HCT116 (cell line): ENCODE measurements around the gene EIF3L. TPM values are rescaled to one million over a fixed set of nuclear protein-coding genes. Genes with fewer than 3 reads are reported as not detected.
A peak's percentile ranks its signal among the peaks of the same experiment; 100 is the strongest.

Experiments used
- ATAC-seq: fragments of 200-7000 bp; cut with Tn5 transposase; 2 replicates; pipeline ENCODE4 v1.9.1; 2020; ENCODE audit warnings: mild to moderate bottlenecking, moderate library complexity
- BruUV-seq: library from RNA; stranded (reverse); fragments of 400-500 nt; replicated peaks from 2 replicates; lab custom pipeline; 2021; lab: Mats Ljungman, UMichigan
- CTCF ChIA-PET: fragments of 300-600 bp; sonication (Branson Sonifier 250); formaldehyde crosslinking; loops from one replicate; lab custom pipeline; 2021; ENCODE audit warnings: antibody characterized with exemption; lab: Charles Lee
- POLR2A ChIA-PET: fragments of 300-600, 350-600 bp; sonication (Branson Sonifier 250); formaldehyde crosslinking; loops from one replicate; lab custom pipeline; 2021; ENCODE audit warnings: antibody characterized with exemption; lab: Charles Lee
- RAD21 ChIA-PET, 2 experiments: fragments of 300-600 bp; sonication (Branson Sonifier 250); formaldehyde crosslinking; loops; one replicate each; lab custom pipeline; 2023; ENCODE audit warnings: low total read pairs in 2 of 2; ENCODE audit not compliant: uncharacterized antibody in 2 of 2, unreplicated experiment in 2 of 2, low non-redundant PET in 1 of 2; lab: Charles Lee
- DNase-seq: peaks from one replicate; pipeline ENCODE4 v3.0.0-alpha.2; 2010; ENCODE audit warnings: low read depth, low spot score
- H2AFZ ChIP-seq: fragments of 200-600 bp; shearing (Covaris generic), sonication (generic); 2 replicates; pipeline ENCODE4 v1.6.1; 2017; ENCODE audit warnings: low read depth, mixed run types, mixed read lengths, antibody characterized with exemption, low read length; ENCODE audit not compliant: poor library complexity, severe bottlenecking
- H3K27ac ChIP-seq: 2 replicates; pipeline ENCODE4 v1.5.1; 2012; ENCODE audit warnings: low read depth, low read length
- H3K27me3 ChIP-seq: fragments of 200-600 bp; sonication (generic); 2 replicates; pipeline ENCODE4 v1.6.1; 2016; ENCODE audit warnings: mixed run types, low read length, mixed read lengths; ENCODE audit not compliant: insufficient read depth
- H3K36me3 ChIP-seq, 2 experiments: fragments of 200-500 bp in 1 of 2; fragments of 200-600 bp in 1 of 2; sonication (Bioruptor generic) in 1 of 2; sonication (generic) in 1 of 2; 2 replicates each; pipeline versions ENCODE4 v1.5.1 to v1.6.1; 2014 to 2016; ENCODE audit warnings: low read length in 2 of 2, inconsistent platforms in 1 of 2, mixed read lengths in 1 of 2, mixed run types in 1 of 2; ENCODE audit not compliant: insufficient read depth in 2 of 2, control insufficient read depth in 1 of 2
- H3K4me1 ChIP-seq, 2 experiments: fragments of 200-600 bp in 1 of 2; sonication (generic) in 1 of 2; 2 replicates each; pipeline versions ENCODE4 v1.5.1 to v1.6.1; 2012 to 2017; ENCODE audit warnings: low read length in 2 of 2, inconsistent platforms in 1 of 2, mild to moderate bottlenecking in 1 of 2, mixed read lengths in 1 of 2, mixed run types in 1 of 2, moderate library complexity in 1 of 2; ENCODE audit not compliant: insufficient read depth in 2 of 2, control insufficient read depth in 1 of 2
- H3K4me2 ChIP-seq: fragments of 200-600 bp; sonication (generic); 2 replicates; pipeline ENCODE4 v1.6.1; 2017; ENCODE audit warnings: mixed run types, low read length, mixed read lengths
- H3K4me3 ChIP-seq, 2 experiments: fragments of 200-600 bp in 1 of 2; sonication (generic) in 1 of 2; replicated peaks in 1 of 2; 2 replicates each; pipeline ENCODE4 v1.5.1; 2011 to 2016; ENCODE audit warnings: low read length in 2 of 2, control low read depth in 1 of 2, low read depth in 1 of 2, mild to moderate bottlenecking in 1 of 2, mixed read lengths in 1 of 2, mixed run types in 1 of 2
- H3K79me2 ChIP-seq: fragments of 200-600 bp; sonication (generic); 2 replicates; pipeline ENCODE4 v1.6.1; 2017; ENCODE audit warnings: mild to moderate bottlenecking, mixed run types, low read length, moderate library complexity, mixed read lengths; ENCODE audit not compliant: insufficient read depth
- H3K9ac ChIP-seq: fragments of 200-600 bp; sonication (generic); 2 replicates; pipeline ENCODE4 v1.6.1; 2016; ENCODE audit warnings: low read length, mixed read lengths
- H3K9me2 ChIP-seq: fragments of 200-600 bp; sonication (generic), shearing (Covaris generic); 2 replicates; pipeline ENCODE4 v1.6.1; 2017; ENCODE audit warnings: mixed run types, mild to moderate bottlenecking, moderate library complexity; ENCODE audit not compliant: insufficient read depth
- H3K9me3 ChIP-seq, 2 experiments: fragments of 200-500 bp in 1 of 2; fragments of 200-600 bp in 1 of 2; sonication (Bioruptor generic) in 1 of 2; sonication (generic) in 1 of 2; 2 replicates each; pipeline ENCODE4 v1.6.1; 2014 to 2017; ENCODE audit warnings: low read length in 2 of 2, mixed read lengths in 2 of 2, inconsistent platforms in 1 of 2, low read depth in 1 of 2, mild to moderate bottlenecking in 1 of 2, mixed run types in 1 of 2, moderate library complexity in 1 of 2; ENCODE audit not compliant: control insufficient read depth in 1 of 2, insufficient read depth in 1 of 2
- H4K20me1 ChIP-seq: fragments of 200-600 bp; sonication (generic), shearing (Covaris generic); 2 replicates; pipeline ENCODE4 v1.6.1; 2017; ENCODE audit warnings: mixed run types, mild to moderate bottlenecking, moderate library complexity; ENCODE audit not compliant: insufficient read depth
- CEBPB ChIP-seq: IDR thresholded peaks from 2 replicates; pipeline ENCODE4 v1.6.1; 2012; ENCODE audit warnings: low read depth
- EZH2 ChIP-seq: fragments of 200-600 bp; sonication (generic); IDR thresholded peaks from 2 replicates; pipeline ENCODE4 v1.6.1; 2017; ENCODE audit warnings: antibody characterized with exemption, mixed run types
- POLR2AphosphoS5 ChIP-seq: IDR thresholded peaks from 2 replicates; pipeline ENCODE4 v1.6.1; 2011; ENCODE audit warnings: mild to moderate bottlenecking, low read depth, low read length, moderate library complexity
- SP1 ChIP-seq: IDR thresholded peaks from 2 replicates; pipeline ENCODE4 v1.6.1; 2012; ENCODE audit warnings: low read depth
- ZBTB33 ChIP-seq: IDR thresholded peaks from 2 replicates; pipeline ENCODE4 v1.6.1; 2011; ENCODE audit warnings: mild to moderate bottlenecking, low read length, moderate library complexity; ENCODE audit not compliant: insufficient replicate concordance; ENCODE audit errors: extremely low read depth
- intact Hi-C: fragments of 100-400 bp; cut with micrococcal nuclease; formaldehyde crosslinking; loops from 2 replicates; pipeline ENCODE4 v1.10.0; 2022
- total RNA-seq: library from RNA; stranded (reverse); gene quantifications from one replicate; pipeline ENCODE4 v1.2.1, GENCODE V29; 2021; ENCODE audit not compliant: unreplicated experiment

The EIF3L gene
- total RNA-seq, 1 experiment from 2014 or later: 687 TPM

- RAD21 ChIA-PET: interaction anchor here in 1 of 2 experiments (1.1 to 1.3 kb wide), 2 partner anchors 116 to 146 kb away, joined by 3 to 4 read pairs; no protein-coding TSS in a partner anchor
- H2AFZ ChIP-seq: no peak overlapping the region
These were observed 30.7 kb upstream of the EIF3L start for GRCh38 chr22:37818409-37819104.

GRCh38 chr22:37819105-37819433 lies 30.1 kb upstream of the EIF3L start:
- H3K27ac ChIP-seq: no peak overlapping the region
- no peaks in the 10 kb centered on the region for H3K79me2 ChIP-seq
- no peak overlapping the region for H3K9ac ChIP-seq
- intact Hi-C loops: no loop called here
- no peak overlapping the region for H3K4me3 ChIP-seq
- TF ChIP-seq EZH2: no peak
- TF ChIP-seq ZBTB33: no peak
- TF ChIP-seq POLR2AphosphoS5: no peak
- POLR2A ChIA-PET: interaction anchor here (3.4 kb wide), 1 partner anchor 11 kb away, joined by 19 read pairs; the partner anchor contains the start of gene GCAT
- no peaks in the 10 kb centered on the region for H4K20me1 ChIP-seq
- no TSS peak for BruUV-seq
- H3K27me3 ChIP-seq: no peaks in the 10 kb centered on the region
- ATAC-seq: no peak
- RAD21 ChIA-PET: no interaction called here
- H3K9me2 ChIP-seq: no peaks in the 10 kb centered on the region
- CTCF ChIA-PET: interaction anchor here (1.3 to 4.8 kb wide), 2 partner anchors 25 to 44 kb away, joined by 3 to 33 read pairs; partner anchors contain the start of gene ANKRD54
- H2AFZ ChIP-seq: no peak overlapping the region
- no peak for DNase-seq
- no peak overlapping the region for H3K4me2 ChIP-seq
- no peaks in the 10 kb centered on the region for H3K9me3 ChIP-seq
- H3K36me3 ChIP-seq: peaks cover 2 to 12% of the 10 kb centered on the region in 2 experiments; a peak in 2 of 4 replicates
- peaks cover 4 to 15% of the 10 kb centered on the region in 2 experiments; a peak in 3 of 4 replicates for H3K4me1 ChIP-seq

More at GRCh38 chr22:37818409-37819104, 30.7 kb upstream of the EIF3L start:
- no peak for DNase-seq
- BruUV-seq: no TSS peak
- Histone ChIP-seq H3K9ac (no peak overlapping the region), H4K20me1 (no peaks in the 10 kb centered on the region), H3K4me3 (no peak overlapping the region), H3K4me1 (peaks cover 4 to 12% of the 10 kb centered on the region in 2 experiments; a peak in 3 of 4 replicates), H3K9me3 (no peaks in the 10 kb centered on the region), H3K4me2 (no peak overlapping the region), H3K27ac (no peak overlapping the region), H3K79me2 (no peaks in the 10 kb centered on the region), H3K27me3 (no peaks in the 10 kb centered on the region), H3K9me2 (no peaks in the 10 kb centered on the region), H3K36me3 (peaks cover 5 to 12% of the 10 kb centered on the region in 2 experiments; a peak in 2 of 4 replicates)
- 0 out of 2 replicates have a peak, but pooled peaks have one; percentile 3 for ATAC-seq
- ChIA-PET CTCF (interaction anchor here (1.3 to 4.8 kb wide), 4 partner anchors 11 to 147 kb away, joined by 3 to 33 read pairs (median 16); partner anchors contain the start of genes ANKRD54 and GCAT), POLR2A (interaction anchor here (0.6 to 3.4 kb wide), 3 partner anchors 10 to 44 kb away, joined by 3 to 19 read pairs (median 4); partner anchors contain the start of genes ANKRD54 and GCAT)
- intact Hi-C loops: no loop called here
- TF ChIP-seq SP1: no peak
- TF ChIP-seq CEBPB: no peak
